HG02763 (cell line): ENCODE measurements around the gene MRPL28.
"Not testable (repeated sequence)": the region's sequence is repeated elsewhere in the genome, so short reads cannot be mapped to it uniquely, and the experiment has no call there.

Source experiments
- ATAC-seq: cut with Tn5 transposase; IDR thresholded peaks from one replicate; pipeline ENCODE4 v1.9.1; 2021; ENCODE audit warnings: mild to moderate bottlenecking, moderate library complexity; ENCODE audit not compliant: unreplicated experiment

MRPL28 gene

DNA sequence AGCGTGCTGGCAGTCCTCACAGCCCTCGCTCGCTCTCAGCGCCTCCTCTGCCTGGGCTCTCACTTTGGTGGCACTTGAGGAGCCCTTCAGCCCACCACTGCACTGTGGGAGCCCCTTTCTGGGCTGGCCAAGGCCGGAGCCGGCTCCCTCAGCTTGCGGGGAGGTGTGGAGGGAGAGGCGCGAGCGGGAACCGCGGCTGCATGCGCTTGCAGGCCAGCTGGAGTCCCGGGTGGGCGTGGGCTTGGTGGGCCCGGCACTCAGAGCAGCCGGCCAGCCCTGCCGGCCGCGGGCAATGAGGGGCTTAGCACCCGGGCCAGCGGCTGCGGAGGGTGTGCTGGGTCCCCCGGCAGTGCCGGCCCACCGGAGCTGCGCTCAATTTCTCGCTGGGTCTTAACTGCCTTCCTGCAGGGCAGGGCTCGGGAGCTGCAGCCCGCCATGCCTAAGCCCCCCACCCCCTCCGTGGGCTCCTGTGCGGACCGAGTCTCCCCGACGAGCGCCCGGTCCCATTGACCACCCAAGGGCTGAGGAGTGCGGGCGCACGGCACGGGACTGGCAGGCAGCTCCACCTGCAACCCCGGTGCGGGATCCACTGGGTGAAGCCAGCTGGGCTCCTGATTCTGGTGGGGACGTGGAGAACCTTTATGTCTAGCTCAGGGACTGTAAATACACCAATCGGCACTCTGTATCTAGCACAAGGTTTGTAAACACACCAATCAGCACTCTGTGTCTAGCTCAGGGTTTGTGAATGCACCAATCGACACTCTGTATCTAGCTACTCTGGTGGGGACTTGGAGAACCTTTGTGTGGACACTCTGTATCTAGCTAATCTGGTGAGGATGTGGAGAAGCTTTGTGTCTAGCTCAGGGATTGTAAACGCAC, 29.0 kb downstream of the MRPL28 start:
- ATAC-seq = not testable (repeated sequence)

DNA sequence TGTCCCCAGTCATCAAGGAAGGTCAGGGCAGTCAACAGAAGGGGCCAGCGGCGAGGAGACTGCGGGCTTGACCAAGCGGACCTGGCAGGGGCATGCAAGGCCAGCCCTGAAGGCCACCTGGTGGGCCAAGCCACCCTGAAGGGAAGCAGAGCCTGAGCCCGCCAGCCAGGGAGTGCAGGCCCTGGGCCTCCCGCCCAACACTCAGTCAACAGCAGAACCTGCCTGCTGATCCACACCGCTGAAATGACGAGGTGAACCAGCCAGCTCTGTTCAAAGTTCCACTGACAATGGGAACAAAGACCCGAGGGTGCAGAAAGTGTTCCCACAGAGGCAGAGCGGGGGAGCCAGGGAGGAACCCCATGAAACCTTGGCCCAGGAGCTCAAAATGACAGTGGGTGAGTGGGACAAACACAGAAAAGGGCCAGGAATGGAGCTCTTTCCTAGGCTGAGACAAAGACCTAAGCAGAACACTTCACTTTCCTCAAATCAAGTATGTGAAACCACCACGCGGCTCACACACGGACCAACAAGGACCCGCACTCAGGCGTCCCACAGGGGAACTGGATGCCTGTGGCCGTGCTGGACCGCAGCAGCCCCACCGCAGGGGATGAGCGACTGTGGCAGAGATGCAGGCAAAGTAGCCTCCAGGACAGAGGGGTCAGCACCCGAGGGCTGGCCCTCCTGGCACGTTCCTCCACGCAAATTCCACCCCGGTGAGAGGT, 29.8 kb downstream of the MRPL28 start:
- no peak for ATAC-seq

DNA sequence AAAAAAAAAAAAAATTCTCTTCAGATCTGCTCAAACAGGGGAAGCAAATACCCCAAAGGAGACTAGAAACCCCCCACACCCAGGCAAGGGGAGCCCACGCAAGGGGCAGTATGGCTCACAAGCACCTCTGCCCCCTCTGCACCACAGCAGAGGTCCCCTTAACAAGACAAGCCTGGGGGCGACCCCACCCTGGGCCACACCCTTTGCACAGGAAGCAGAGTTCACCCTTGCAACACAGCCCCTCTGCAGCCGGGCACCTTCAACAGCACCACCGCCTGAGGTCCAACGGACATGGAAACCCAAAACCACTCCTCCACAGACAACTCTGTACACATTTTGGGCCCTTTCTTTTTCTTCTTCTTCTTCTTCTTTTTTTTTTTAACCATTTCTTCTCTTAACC, 30.7 kb downstream of the MRPL28 start:
- no peak for ATAC-seq

GRCh38 chr16:337975-338575, 32.3 kb downstream of the MRPL28 start:
- ATAC-seq = no peak

GRCh38 chr16:337437-337836, 32.9 kb downstream of the MRPL28 start:
- no peak for ATAC-seq

GRCh38 chr16:336269-336668, 34.1 kb downstream of the MRPL28 start:
- ATAC-seq = no peak

DNA sequence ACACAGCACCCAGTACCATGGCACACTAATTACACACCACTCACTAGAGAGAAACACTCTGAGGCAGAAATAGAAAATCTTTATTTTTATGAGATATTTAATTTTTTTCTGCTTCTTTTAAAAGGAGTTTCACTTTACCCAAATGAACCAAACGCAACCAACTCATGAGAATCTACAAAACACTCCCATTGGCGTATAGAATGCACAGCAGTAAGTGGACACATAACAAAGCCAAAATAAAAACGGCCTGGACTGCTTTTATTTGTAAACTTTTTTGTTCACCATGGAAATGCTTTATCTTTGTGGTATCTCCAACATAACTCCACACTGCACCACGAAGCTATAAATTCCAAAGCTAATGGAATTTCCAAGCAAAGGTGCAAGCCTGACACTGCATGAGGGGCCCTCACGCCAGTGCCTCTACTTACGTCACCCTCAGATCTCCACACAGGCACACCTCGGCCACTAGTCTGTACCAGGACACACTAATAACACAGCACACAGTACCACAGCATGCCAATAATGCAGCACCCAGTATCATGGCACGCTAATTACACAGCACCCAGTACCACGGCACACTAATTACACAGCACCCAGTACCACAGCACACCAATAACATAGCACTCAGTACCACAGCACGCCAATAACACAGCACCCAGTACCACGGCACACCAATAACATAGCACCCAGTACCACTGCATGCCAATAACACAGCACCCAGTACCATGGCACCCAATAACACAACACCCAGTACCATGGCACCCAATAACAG, 35.3 kb downstream of the MRPL28 start:
- not testable (repeated sequence) for ATAC-seq

- ATAC-seq = not testable (repeated sequence)
Observed at GRCh38 chr16:334164-334832, 36.0 kb downstream of the MRPL28 start.

GRCh38 chr16:333406-334094, 36.8 kb downstream of the MRPL28 start:
- ATAC-seq = no peak

DNA sequence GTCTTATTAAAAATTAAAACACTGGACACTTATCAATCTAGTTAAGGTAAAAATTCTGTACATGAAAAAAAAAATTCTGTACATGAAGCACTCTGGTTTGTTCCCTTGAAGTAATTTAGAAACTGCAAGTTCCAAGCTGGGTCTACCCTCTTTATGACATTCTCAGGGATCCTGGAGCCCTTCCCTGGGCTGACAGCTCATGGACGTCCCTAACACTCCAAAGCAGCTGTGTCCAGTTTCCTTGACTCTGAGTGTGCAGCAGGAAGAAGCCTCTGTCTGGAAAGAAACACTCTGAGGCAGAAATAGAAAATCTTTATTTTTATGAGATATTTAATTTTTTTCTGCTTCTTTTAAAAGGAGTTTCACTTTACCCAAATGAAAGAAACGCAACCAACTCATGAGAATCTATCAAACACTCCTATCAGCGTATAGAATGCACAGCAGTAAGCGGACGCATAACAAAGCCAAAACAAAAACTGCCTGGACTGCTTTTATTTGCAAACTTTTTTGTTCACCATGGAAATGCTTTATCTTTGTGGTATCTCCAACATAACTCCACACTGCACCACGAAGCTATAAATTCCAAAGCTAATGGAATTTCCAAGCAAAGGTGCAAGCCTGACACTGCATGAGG, 39.0 kb downstream of the MRPL28 start:
- not testable (repeated sequence) for ATAC-seq

GRCh38 chr16:330741-331140, 39.6 kb downstream of the MRPL28 start:
- ATAC-seq = no peak

DNA sequence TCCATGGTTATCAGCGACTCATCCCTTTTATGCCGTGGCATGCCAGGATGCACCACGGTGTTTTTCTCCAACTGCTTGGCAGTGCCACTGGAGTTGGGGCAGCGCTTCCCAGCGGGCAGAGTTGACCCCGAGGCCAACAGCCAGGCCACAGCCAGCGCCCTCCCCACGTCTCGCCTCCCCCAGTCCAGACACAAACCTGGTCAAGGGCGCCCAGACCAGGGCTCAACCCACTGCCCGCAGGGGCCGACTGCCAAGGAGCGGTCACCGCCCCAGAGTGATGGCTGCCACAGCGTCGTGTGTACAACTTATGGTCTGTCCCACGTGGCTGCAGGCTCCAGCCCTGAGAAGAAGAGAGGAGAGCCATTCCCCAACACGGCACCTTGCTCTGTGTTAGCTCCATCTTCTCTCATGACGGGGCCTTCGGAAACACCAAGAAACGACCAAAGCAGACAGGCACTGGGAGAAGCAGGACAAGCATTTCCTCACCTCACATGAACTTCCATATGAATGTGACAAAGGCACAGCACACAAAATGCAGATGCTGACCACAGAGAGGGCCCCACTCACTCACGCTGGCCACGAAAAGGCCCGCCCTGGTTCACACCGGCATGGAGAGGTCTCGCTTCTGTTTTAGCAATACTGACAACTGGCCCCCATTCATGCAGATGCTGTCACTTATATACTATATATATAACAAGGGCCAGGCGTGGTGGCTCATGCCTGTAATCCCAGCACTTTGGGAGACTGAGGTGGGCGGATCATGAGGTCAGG, 44.8 kb downstream of the MRPL28 start:
- ATAC-seq = no peak

- no peak for ATAC-seq
Observed at GRCh38 chr16:324451-325334, 45.6 kb downstream of the MRPL28 start.

DNA sequence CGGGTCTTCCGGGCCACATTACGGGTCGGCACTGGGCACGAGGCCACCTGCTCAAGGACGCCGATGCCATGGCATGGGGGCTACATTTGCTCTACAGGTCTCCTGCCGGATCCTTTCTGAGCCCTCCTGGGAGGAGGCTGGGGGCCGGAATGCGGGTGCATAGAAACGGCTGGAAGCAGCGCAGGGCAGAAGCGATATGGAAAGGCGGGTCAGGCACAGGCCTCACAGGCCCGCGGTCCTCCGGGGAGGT, 46.2 kb downstream of the MRPL28 start:
- no peak for ATAC-seq

- no peak for ATAC-seq
Observed at GRCh38 chr16:322476-323143, 47.7 kb downstream of the MRPL28 start.

GRCh38 chr16:321532-321931, 48.8 kb downstream of the MRPL28 start:
- ATAC-seq = no peak

DNA sequence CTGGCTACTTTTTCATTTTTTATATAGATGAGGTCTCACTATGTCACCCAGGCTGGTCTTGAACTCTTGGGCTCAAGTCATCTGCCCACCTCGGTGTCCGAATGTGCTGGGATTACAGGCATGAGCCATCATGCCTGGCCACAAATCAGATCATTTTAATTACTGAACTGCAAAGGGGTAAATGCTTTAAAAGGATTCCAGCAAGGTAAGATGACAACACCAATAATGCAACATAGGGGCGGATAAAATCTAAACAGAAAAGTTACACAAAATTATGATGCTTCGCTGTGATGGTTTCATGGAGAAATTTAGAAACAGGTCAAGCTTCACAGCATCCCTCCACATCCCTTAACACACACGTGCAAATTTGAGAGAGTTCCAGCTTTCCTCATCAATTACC, 50.1 kb downstream of the MRPL28 start:
- ATAC-seq = no peak
